Measurements from ENCODE around the gene RSPH4A. TPM values are rescaled to one million over a fixed set of nuclear protein-coding genes. Genes with fewer than 3 reads are reported as not detected.
"Not testable (repeated sequence)": the region's sequence is repeated elsewhere in the genome, so short reads cannot be mapped to it uniquely, and the experiment has no call there.

RSPH4A gene
- total RNA-seq, 1 experiment from 2014 or later: 1.3 TPM

DNA sequence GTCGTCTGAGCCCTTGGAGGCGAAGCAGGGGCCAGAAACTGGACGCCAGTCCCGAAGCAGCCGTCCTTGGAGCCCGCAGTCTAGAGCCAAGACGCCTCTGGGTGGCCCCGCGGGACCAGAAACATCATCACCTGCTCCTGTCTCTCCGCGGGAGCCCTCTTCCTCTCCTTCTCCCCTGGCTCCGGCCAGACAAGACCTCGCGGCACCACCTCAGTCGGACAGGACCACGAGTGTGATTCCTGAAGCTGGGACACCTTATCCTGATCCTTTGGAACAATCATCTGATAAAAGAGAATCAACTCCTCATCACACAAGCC, 416 bp downstream of the RSPH4A start:
- no peak for DNase-seq (ENCODE audit: low spot score)
- in situ Hi-C loops (cut with HindIII; ENCODE audit: low sequenced_read_pairs): no loop called here

GRCh38 chr6:116624036-116624805, 7.9 kb downstream of the RSPH4A start:
- in situ Hi-C loops (cut with HindIII; ENCODE audit: low sequenced_read_pairs): no loop called here
- no peak for DNase-seq (ENCODE audit: low spot score)

GRCh38 chr6:116625872-116626271, 9.6 kb downstream of the RSPH4A start:
- in situ Hi-C loops (cut with HindIII; ENCODE audit: low sequenced_read_pairs): no loop called here
- DNase-seq (ENCODE audit: low spot score): no peak

- in situ Hi-C loops (cut with HindIII; ENCODE audit: low sequenced_read_pairs): no loop called here
These were observed 13.3 kb downstream of the RSPH4A start for GRCh38 chr6:116629563-116629981.

GRCh38 chr6:116631379-116631990, 15.2 kb downstream of the RSPH4A start:
- no peak for DNase-seq (ENCODE audit: low spot score)
- in situ Hi-C loops (cut with HindIII; ENCODE audit: low sequenced_read_pairs): no loop called here

More at GRCh38 chr6:116629563-116629981, 13.3 kb downstream of the RSPH4A start:
- DNase-seq (ENCODE audit: low spot score): no peak

- in situ Hi-C loops (cut with HindIII; ENCODE audit: low sequenced_read_pairs): no loop called here
- DNase-seq (ENCODE audit: low spot score): no peak
These were observed 17.4 kb downstream of the RSPH4A start for GRCh38 chr6:116633685-116634084.

GRCh38 chr6:116648156-116648555, 31.9 kb downstream of the RSPH4A start:
- in situ Hi-C loops (cut with HindIII; ENCODE audit: low sequenced_read_pairs): no loop called here
- DNase-seq (ENCODE audit: low spot score): no peak

GRCh38 chr6:116649129-116649528, 32.9 kb downstream of the RSPH4A start:
- no peak for DNase-seq (ENCODE audit: low spot score)
- in situ Hi-C loops (cut with HindIII; ENCODE audit: low sequenced_read_pairs): no loop called here

DNA sequence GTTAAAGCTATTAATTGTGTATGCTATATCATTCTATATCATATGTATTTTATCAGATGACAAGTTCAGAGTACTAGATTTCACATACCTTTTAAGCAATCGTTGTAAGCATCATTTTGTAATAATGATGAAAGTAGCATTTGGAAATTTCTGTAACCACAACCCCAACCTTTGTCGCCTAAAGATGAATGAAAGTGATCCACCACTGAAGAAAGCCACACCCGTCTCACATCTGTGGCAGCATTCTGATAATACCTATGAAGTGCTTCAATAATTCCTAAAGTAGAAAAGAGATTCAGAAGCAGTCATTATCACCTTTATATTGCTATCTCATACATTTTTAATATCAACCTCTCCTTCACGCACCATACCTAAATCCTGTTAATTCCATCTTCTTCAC, 35.6 kb downstream of the RSPH4A start:
- no peak for DNase-seq (ENCODE audit: low spot score)
- in situ Hi-C loops (cut with HindIII; ENCODE audit: low sequenced_read_pairs): no loop called here

DNA sequence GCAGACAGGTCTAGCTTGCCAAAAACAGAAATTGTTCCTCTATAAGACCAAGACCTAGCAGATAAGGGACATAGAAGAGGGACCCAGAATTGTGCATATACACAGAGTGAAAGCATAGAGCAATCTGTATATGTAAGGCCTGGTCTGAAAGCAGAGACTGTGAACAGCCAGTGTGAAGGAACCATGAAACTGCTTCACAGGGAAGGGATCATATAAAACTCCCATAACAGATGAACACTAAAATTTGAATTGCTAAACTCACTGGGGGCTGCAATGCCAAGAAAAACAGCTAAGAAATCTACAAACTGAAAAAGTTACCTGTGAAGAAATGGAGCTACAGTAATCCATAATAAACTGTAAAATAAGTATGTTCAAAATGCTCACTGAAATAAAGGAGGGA, 45.3 kb downstream of the RSPH4A start:
- no peak for DNase-seq (ENCODE audit: low spot score)
- in situ Hi-C loops (cut with HindIII; ENCODE audit: low sequenced_read_pairs): no loop called here

DNA sequence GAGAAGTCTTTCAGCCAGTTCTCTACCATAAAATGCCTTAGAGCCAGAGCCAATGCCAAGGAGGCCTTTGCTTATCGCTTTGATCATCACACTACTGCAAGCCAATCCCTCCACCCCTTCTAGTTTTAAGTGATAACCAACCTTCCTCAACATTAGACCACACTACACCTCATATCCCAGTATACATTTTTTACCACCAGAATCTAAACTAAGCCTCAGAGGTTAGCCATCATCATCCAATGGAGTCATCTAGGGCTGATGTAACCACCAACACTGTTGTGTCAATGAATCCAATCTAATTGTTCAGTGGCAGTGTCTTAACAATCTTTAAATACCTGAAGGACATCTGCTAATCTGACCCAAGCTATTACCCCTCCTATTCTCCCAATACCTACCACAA, 45.9 kb downstream of the RSPH4A start:
- in situ Hi-C loops (cut with HindIII; ENCODE audit: low sequenced_read_pairs): no loop called here
- DNase-seq (ENCODE audit: low spot score): no peak

GRCh38 chr6:116663308-116663707, 47.0 kb downstream of the RSPH4A start:
- DNase-seq (ENCODE audit: low spot score): no peak
- in situ Hi-C loops (cut with HindIII; ENCODE audit: low sequenced_read_pairs): no loop called here

DNA sequence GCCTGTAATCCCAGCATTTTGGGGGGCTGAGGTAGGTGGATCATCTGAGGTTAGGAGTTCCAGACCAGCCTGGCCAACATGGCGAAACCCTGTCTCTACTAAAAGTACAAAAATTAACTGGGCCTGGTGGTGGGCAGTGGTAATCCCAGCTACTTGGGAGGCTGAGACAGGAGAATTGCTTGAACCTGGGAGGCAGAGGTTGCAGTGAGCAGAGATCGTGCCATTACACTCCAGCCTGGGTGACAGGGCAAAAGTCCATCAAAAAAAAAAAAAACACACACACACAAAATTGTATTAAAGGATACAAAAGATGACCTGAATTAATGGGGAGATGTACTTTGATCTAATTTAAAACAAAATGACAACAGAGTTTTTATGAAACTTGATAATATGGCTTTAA, 47.9 kb downstream of the RSPH4A start:
- in situ Hi-C loops (cut with HindIII; ENCODE audit: low sequenced_read_pairs); DNase-seq (ENCODE audit: low spot score): not testable (repeated sequence)

GRCh38 chr6:116665464-116665863, 49.2 kb downstream of the RSPH4A start:
- no peak for DNase-seq (ENCODE audit: low spot score)
- in situ Hi-C loops (cut with HindIII; ENCODE audit: low sequenced_read_pairs): no loop called here

- in situ Hi-C loops (cut with HindIII; ENCODE audit: low sequenced_read_pairs): no loop called here
These were observed 50.6 kb downstream of the RSPH4A start for GRCh38 chr6:116666869-116667268.

GRCh38 chr6:116667623-116668022, 51.3 kb downstream of the RSPH4A start:
- in situ Hi-C loops (cut with HindIII; ENCODE audit: low sequenced_read_pairs): no loop called here
- DNase-seq (ENCODE audit: low spot score): no peak

More at GRCh38 chr6:116666869-116667268, 50.6 kb downstream of the RSPH4A start:
- no peak for DNase-seq (ENCODE audit: low spot score)

- no peak for DNase-seq (ENCODE audit: low spot score)
- in situ Hi-C loops (cut with HindIII; ENCODE audit: low sequenced_read_pairs): no loop called here
These were observed 56.0 kb downstream of the RSPH4A start for GRCh38 chr6:116672306-116672705.

GRCh38 chr6:116676021-116676420, 59.7 kb downstream of the RSPH4A start:
- in situ Hi-C loops (cut with HindIII; ENCODE audit: low sequenced_read_pairs): no loop called here

GRCh38 chr6:116680880-116681672, 64.8 kb downstream of the RSPH4A start, which contains the start of gene KPNA5:
Gene KPNA5, plus strand, starts transcription at chr6:116681211. Its CDS starts 124 bp downstream, at chr6:116681335.
- peak; percentile 95 for DNase-seq (ENCODE audit: low spot score)
- in situ Hi-C loops (cut with HindIII; ENCODE audit: low sequenced_read_pairs): no loop called here

More at GRCh38 chr6:116676021-116676420, 59.7 kb downstream of the RSPH4A start:
- DNase-seq (ENCODE audit: low spot score): no peak

- in situ Hi-C loops (cut with HindIII; ENCODE audit: low sequenced_read_pairs): no loop called here
- DNase-seq (ENCODE audit: low spot score): peak; percentile 33
These were observed 66.0 kb downstream of the RSPH4A start for GRCh38 chr6:116682334-116682712.

All from G401 (cell line).